Skeletal muscle tissue (tissue), 5 donors: ENCODE measurements around the gene CKMT2. TPM values are rescaled to one million over a fixed set of nuclear protein-coding genes. Genes with fewer than 3 reads are reported as not detected.

Experiments
- H3K27ac ChIP-seq: one replicate; pipeline ENCODE4 v1.7.0; 2013; ENCODE audit warnings: mild to moderate bottlenecking, low read depth, low read length, inconsistent platforms
- H3K27me3 ChIP-seq, 3 donors: one replicate each; pipeline ENCODE4 v1.7.0; 2013; ENCODE audit warnings: low read length in 3 of 3; ENCODE audit not compliant: control insufficient read depth in 3 of 3, insufficient read depth in 3 of 3
- H3K36me3 ChIP-seq, 3 donors: one replicate each; pipeline ENCODE4 v1.7.0; 2013; ENCODE audit warnings: low read length in 3 of 3; ENCODE audit not compliant: control insufficient read depth in 3 of 3, insufficient read depth in 3 of 3
- H3K4me1 ChIP-seq, 3 donors: one replicate each; pipeline ENCODE4 v1.7.0; 2013; ENCODE audit warnings: low read length in 3 of 3, mild to moderate bottlenecking in 3 of 3; ENCODE audit not compliant: control insufficient read depth in 3 of 3, insufficient read depth in 3 of 3
- H3K4me3 ChIP-seq, 3 donors: one replicate each; pipeline ENCODE4 v1.7.0; 2013; ENCODE audit warnings: low read length in 3 of 3
- H3K9ac ChIP-seq, 3 donors: one replicate each; pipeline ENCODE4 v1.7.0; 2013; ENCODE audit warnings: low read length in 3 of 3, mild to moderate bottlenecking in 3 of 3, moderate library complexity in 2 of 3, low read depth in 1 of 3
- H3K9me3 ChIP-seq, 3 donors: one replicate each; pipeline ENCODE4 v1.7.0; 2013; ENCODE audit warnings: low read length in 3 of 3; ENCODE audit not compliant: control insufficient read depth in 3 of 3
- small RNA-seq: library from RNA; depleted of rRNA; stranded (forward); fragments of <200 nt; gene quantifications from one replicate; pipeline ENCODE3, GENCODE V24; 2014
- total RNA-seq: library from RNA; depleted of rRNA; stranded (reverse); fragments of >200 nt; gene quantifications from one replicate; pipeline ENCODE4 v1.2.3, GENCODE V29; 2014
- donor health status: Osteomylitis.

CKMT2 gene
- total RNA-seq, 1 donor from 2014 or later = 92.9 TPM

DNA sequence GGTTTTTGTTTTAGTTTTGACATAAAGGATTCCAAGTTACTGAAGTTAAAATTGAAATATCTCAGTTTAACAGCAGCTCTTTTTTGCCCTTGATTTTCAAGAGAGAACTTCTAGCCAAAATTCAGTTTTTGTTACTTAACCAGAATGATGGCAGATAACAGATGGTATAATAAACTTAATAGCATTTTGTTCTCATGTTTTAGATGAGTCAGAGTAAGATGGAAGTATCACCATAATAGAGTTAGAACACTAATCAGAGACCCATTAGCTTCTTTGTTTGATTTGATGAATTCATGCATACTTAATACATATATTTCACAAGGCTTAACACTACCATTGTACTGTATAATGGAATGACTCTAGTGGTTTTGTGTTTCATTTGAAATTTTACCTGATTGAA, 80.2 kb downstream of the CKMT2 start:
- Histone ChIP-seq H3K27me3 (no peaks in the 10 kb centered on the region), H3K4me1 (no peaks in the 10 kb centered on the region), H3K36me3 (peaks cover 16 to 35% (median 24%) of the 10 kb centered on the region in 3 donors), H3K9me3 (no peaks in the 10 kb centered on the region), H3K9ac (no peak overlapping the region), H3K27ac (no peak overlapping the region), H3K4me3 (no peak overlapping the region)

DNA sequence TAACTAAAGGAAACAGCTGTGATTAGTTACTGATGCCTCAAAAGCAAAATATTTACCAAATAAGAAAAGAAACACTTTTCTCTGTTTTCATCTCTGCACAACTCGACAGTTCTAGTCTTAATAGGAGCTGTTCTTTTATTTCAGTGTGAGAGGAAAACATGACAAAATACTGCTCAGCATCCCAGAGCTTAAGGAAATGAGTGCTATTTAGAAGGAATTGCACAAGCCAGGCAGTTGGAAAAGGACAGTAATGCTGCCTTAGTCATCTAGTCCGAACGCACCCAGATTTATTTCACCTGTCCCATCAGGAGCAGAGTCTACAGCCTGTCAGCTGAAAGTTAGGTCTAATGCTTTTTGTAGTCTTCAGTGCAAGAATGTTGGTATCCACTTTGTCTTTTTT, 80.6 kb downstream of the CKMT2 start:
- Histone ChIP-seq H3K4me1 (no peaks in the 10 kb centered on the region), H3K9me3 (no peaks in the 10 kb centered on the region), H3K36me3 (peaks cover 16 to 35% (median 24%) of the 10 kb centered on the region in 3 donors), H3K27me3 (no peaks in the 10 kb centered on the region), H3K9ac (no peak overlapping the region), H3K27ac (no peak overlapping the region), H3K4me3 (no peak overlapping the region)

DNA sequence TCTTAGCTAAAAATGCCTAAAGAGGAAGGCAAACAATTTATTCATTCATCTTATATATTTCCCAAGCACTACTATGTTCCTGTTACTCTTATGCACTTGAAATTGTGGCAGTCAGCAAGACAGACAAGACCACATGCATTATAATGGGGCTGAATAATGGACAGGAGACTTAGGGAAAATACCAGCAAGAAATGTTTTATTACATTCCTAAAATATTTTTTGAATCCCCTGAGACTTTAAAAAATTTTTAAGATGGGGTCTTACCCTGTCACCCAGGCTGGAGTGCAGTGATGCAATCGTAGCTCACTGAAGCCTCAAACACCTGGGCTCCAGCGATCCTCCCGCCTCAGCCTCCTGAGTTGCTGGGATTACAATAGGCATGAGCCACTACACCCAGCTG, 81.5 kb downstream of the CKMT2 start:
- H3K9ac ChIP-seq = no peak overlapping the region
- H3K9me3 ChIP-seq = no peaks in the 10 kb centered on the region
- H3K4me1 ChIP-seq = no peaks in the 10 kb centered on the region
- no peak overlapping the region for H3K4me3 ChIP-seq
- H3K27me3 ChIP-seq = no peaks in the 10 kb centered on the region
- peaks cover 14 to 32% (median 18%) of the 10 kb centered on the region in 3 donors for H3K36me3 ChIP-seq
- no peak overlapping the region for H3K27ac ChIP-seq

DNA sequence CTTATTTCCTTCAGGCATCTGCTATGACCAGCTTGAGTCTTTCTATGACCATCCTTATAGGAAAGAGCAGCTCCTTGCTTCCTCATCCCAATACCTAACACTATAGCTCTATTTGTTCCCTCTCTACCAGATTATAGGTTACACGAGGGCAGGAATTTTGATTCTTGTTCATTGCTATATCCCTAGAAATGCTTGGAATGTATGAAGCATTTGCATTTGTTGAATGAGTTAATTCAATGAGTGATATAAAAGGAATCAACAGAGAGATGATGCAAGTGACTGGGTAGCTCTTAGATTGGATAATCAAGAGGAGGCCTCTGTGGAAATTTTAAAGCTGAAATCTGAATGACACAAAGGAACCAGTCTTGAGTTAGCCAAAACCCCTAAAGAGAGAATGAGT, 82.2 kb downstream of the CKMT2 start:
- Histone ChIP-seq H3K27me3 (no peaks in the 10 kb centered on the region), H3K9me3 (no peaks in the 10 kb centered on the region), H3K27ac (no peak overlapping the region), H3K4me3 (no peak overlapping the region), H3K9ac (no peak overlapping the region), H3K36me3 (peaks cover 14 to 30% (median 17%) of the 10 kb centered on the region in 3 donors), H3K4me1 (no peaks in the 10 kb centered on the region)

DNA sequence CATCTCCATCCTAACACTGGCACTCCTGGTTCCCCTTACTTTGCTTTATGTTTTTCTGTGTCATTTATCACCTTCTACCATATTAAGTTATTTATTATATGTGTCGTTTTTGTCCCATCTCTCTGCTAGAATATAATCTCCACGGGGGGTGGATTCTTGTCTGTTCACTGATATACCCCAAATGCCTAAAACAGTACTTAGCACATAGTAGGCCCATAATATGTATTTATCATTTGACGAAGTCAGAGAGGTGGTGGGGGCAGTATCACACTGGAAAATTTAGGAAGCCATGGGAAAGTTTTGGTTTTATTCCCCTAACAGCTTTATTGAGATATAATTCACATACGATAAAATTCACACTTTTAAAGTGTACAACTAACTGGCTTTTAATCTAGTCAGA, 82.7 kb downstream of the CKMT2 start:
- no peaks in the 10 kb centered on the region for H3K4me1 ChIP-seq
- no peak overlapping the region for H3K27ac ChIP-seq
- H3K9me3 ChIP-seq = no peaks in the 10 kb centered on the region
- no peaks in the 10 kb centered on the region for H3K27me3 ChIP-seq
- peaks cover 14 to 27% (median 17%) of the 10 kb centered on the region in 3 donors for H3K36me3 ChIP-seq
- no peak overlapping the region for H3K9ac ChIP-seq
- no peak overlapping the region for H3K4me3 ChIP-seq

Small RNAs within 50 kb of the gene (small RNA-seq; reads per million reads assigned to genes)
- gene AC026436.1 = not detected

Other genes starting within 250 kb of the CKMT2 start
- gene ZCCHC9, start 68.3 kb downstream of the CKMT2 start, total RNA-seq = 16.2 TPM
- 0.52 TPM for gene ACOT12, start 160.8 kb downstream of the CKMT2 start, total RNA-seq